B cell (primary cell): ENCODE measurements around the gene NDUFV3.

Source experiments
- EZH2 ChIP-seq: IDR thresholded peaks from 2 replicates; pipeline ENCODE4 v1.6.1; 2012; ENCODE audit warnings: borderline replicate concordance, low read depth, mild to moderate bottlenecking, moderate library complexity, low read length; ENCODE audit not compliant: insufficient read depth, poor library complexity, severe bottlenecking
- TF ChIP-seq, protein P1 (sequence below): fragments of 200-600 bp; IDR thresholded peaks from one replicate; pipeline ENCODE4 v1.8.0; 2022; ENCODE audit warnings: antibody characterized with exemption, mild to moderate bottlenecking

GRCh38 chr21:42937960-42938605 is 45.0 kb downstream of the NDUFV3 start:
- TF ChIP-seq EZH2: no peak
- TF ChIP-seq, protein P1, sequence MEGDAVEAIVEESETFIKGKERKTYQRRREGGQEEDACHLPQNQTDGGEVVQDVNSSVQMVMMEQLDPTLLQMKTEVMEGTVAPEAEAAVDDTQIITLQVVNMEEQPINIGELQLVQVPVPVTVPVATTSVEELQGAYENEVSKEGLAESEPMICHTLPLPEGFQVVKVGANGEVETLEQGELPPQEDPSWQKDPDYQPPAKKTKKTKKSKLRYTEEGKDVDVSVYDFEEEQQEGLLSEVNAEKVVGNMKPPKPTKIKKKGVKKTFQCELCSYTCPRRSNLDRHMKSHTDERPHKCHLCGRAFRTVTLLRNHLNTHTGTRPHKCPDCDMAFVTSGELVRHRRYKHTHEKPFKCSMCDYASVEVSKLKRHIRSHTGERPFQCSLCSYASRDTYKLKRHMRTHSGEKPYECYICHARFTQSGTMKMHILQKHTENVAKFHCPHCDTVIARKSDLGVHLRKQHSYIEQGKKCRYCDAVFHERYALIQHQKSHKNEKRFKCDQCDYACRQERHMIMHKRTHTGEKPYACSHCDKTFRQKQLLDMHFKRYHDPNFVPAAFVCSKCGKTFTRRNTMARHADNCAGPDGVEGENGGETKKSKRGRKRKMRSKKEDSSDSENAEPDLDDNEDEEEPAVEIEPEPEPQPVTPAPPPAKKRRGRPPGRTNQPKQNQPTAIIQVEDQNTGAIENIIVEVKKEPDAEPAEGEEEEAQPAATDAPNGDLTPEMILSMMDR: no peak
